ENCODE measurements around the gene NOX3. TPM values are rescaled to one million over a fixed set of nuclear protein-coding genes. Genes with fewer than 3 reads are reported as not detected.

NOX3 gene
- total and polyA plus RNA-seq, 2 donors (not counting 1 experiment from before 2014, with no cell fraction given) = not detected

DNA sequence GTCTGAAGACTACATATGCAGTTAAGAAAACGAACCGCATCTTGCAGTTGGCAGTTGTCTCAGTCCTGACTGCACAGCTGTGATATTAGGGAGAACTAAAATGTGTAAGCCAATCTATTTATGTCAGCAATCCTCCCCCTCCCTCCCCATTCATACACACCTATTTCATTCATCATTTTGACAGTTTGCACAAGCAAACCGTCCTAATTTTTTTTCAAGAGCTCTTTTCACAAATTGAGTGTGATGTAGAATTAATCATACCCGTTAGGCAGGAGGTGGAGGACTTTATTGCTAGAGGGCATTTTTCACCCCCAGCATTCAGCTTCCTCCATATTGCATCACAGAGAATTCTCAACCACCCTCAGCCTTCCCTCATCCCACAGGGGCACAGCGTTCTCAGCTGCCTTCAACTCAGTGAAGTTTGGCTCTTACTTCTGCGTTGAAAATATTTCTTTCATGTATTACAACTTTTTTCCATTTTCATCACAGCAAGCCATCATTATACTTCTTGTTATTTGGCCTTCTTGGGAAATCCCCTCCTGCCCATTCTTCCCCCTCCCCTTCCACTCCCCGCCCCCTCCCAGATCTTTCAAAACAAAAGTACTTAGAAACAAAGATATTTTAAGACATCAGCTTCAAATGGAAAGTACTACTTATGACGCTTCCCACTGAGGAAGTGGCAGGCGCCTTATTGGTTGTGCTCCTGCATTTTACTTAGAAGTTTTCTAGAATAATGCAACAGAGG is 37.5 kb downstream of the NOX3 start:
- Mint-ChIP-seq H3K4me3 (peak overlapping the region; percentile 81), H3K4me1 (peaks cover 53% of the 10 kb centered on the region), H3K27ac (peak overlapping the region; percentile 93), H3K9me3 (ENCODE audit: insufficient read depth) (no peaks in the 10 kb centered on the region), H3K27me3 (no peaks in the 10 kb centered on the region)
- Histone ChIP-seq H3K27ac (ENCODE audit: low read length in 2 of 2) (peak overlapping the region; percentile 80 to 85), H4K20me1 (ENCODE audit: control insufficient read depth, insufficient read depth, low read length, poor library complexity, severe bottlenecking) (no peaks in the 10 kb centered on the region), H3K79me2 (ENCODE audit: control insufficient read depth, insufficient read depth, low read length) (no peaks in the 10 kb centered on the region), H3K4me2 (replicated peaks; ENCODE audit: low read depth, low read length, poor library complexity, severe bottlenecking) (peak overlapping the region; percentile 75), H3K9me3 (ENCODE audit: control extremely low read depth in 1 of 3, control insufficient read depth in 2 of 3, insufficient read depth in 1 of 3, low read length in 2 of 3) (peaks cover 0 to 3% (median 0%) of the 10 kb centered on the region in 3 donors), H2AFZ (ENCODE audit: insufficient read depth, low read depth, low read length, poor library complexity, severe bottlenecking) (peak overlapping the region; percentile 64), H3K9ac (ENCODE audit: low read length) (peak overlapping the region; percentile 65), H3K36me3 (replicated peaks in 1 of 2; ENCODE audit: control extremely low read depth in 1 of 2, control insufficient read depth in 1 of 2, extremely low read depth in 1 of 2, insufficient read depth in 2 of 2, low read length in 1 of 2) (no peaks in the 10 kb centered on the region), H3K4me1 (ENCODE audit: control insufficient read depth in 2 of 2, insufficient read depth in 2 of 2, low read length in 2 of 2) (peaks cover 35 to 43% of the 10 kb centered on the region in 2 donors), H3K27me3 (replicated peaks in 1 of 4; ENCODE audit: control extremely low read depth in 1 of 4, control insufficient read depth in 3 of 4, insufficient read depth in 4 of 4, low read length in 3 of 4) (no peaks in the 10 kb centered on the region), H3K4me3 (ENCODE audit: control extremely low read depth in 1 of 5, extremely low read depth in 1 of 5, insufficient read depth in 1 of 5, low read depth in 2 of 5, low read length in 4 of 5) (peak overlapping the region; percentile 23 to 60 (median 30))
- DNase-seq = peak; percentile 81
- WGBS (ENCODE audit: insufficient coverage) = 0% methylated on average over 4 of the region's 9 CpGs
- CTCF ChIA-PET = interaction anchor here (0.8 to 1.6 kb wide), 3 partner anchors 20 to 103 kb away, joined by 3 to 4 read pairs (median 3); partner anchors contain the start of gene TFB1M
- ATAC-seq (ENCODE audit: low read depth) = peak; percentile 83
- TF ChIP-seq EZH2 (IDR thresholded peaks at IDR 0.05; ENCODE audit: borderline replicate concordance, insufficient read depth, low read depth, low read length, poor library complexity, severe bottlenecking) = no peak
- TF ChIP-seq, protein P1, sequence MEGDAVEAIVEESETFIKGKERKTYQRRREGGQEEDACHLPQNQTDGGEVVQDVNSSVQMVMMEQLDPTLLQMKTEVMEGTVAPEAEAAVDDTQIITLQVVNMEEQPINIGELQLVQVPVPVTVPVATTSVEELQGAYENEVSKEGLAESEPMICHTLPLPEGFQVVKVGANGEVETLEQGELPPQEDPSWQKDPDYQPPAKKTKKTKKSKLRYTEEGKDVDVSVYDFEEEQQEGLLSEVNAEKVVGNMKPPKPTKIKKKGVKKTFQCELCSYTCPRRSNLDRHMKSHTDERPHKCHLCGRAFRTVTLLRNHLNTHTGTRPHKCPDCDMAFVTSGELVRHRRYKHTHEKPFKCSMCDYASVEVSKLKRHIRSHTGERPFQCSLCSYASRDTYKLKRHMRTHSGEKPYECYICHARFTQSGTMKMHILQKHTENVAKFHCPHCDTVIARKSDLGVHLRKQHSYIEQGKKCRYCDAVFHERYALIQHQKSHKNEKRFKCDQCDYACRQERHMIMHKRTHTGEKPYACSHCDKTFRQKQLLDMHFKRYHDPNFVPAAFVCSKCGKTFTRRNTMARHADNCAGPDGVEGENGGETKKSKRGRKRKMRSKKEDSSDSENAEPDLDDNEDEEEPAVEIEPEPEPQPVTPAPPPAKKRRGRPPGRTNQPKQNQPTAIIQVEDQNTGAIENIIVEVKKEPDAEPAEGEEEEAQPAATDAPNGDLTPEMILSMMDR (IDR thresholded peaks at IDR 0.05) = no peak
- intact Hi-C loops (cut with micrococcal nuclease) = loop anchor here (1.0 kb wide), 1 partner anchor 104 kb away; the partner anchor contains the start of gene TFB1M
- POLR2A ChIA-PET = no interaction called here

DNA sequence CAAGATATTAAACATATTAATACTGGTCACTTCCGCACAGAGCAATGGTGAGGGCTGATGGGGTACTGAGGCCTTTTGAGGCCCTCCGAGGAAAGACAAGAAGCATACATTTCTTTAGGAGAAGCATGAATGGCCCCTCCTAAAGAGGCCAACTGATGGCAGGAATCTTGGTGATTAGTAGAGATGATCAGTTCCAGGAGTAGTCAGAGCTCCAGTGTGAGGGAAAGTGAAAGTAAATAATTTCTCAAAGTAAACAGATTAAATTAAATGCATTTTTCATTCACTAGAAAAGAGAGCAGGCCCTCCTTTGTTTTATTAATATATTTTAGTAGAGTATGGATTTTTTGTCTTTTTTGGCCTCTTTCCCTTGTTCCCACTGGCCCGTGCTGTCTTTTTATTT is 38.2 kb downstream of the NOX3 start:
- intact Hi-C loops (cut with micrococcal nuclease) = no loop called here
- peak overlapping the region; percentile 64 for H2AFZ ChIP-seq (ENCODE audit: insufficient read depth, low read depth, low read length, poor library complexity, severe bottlenecking)
- TF ChIP-seq EZH2 (IDR thresholded peaks at IDR 0.05; ENCODE audit: borderline replicate concordance, insufficient read depth, low read depth, low read length, poor library complexity, severe bottlenecking) = no peak
- TF ChIP-seq, protein P1 (IDR thresholded peaks at IDR 0.05) = no peak
- H3K4me3 ChIP-seq (ENCODE audit: control extremely low read depth in 1 of 5, extremely low read depth in 1 of 5, insufficient read depth in 1 of 5, low read depth in 2 of 5, low read length in 4 of 5) = peak overlapping the region in 2 of 5 experiments; percentile 30 to 60
- no peaks in the 10 kb centered on the region for H3K27me3 Mint-ChIP-seq
- POLR2A ChIA-PET = no interaction called here
- H3K27ac Mint-ChIP-seq = peak overlapping the region; percentile 47
- H3K9me3 Mint-ChIP-seq (ENCODE audit: insufficient read depth) = no peaks in the 10 kb centered on the region
- H3K36me3 ChIP-seq (replicated peaks in 1 of 2; ENCODE audit: control extremely low read depth in 1 of 2, control insufficient read depth in 1 of 2, extremely low read depth in 1 of 2, insufficient read depth in 2 of 2, low read length in 1 of 2) = no peaks in the 10 kb centered on the region
- peak overlapping the region; percentile 80 to 85 for H3K27ac ChIP-seq (ENCODE audit: low read length in 2 of 2)
- H3K4me3 Mint-ChIP-seq = peak overlapping the region; percentile 81
- H3K9ac ChIP-seq (ENCODE audit: low read length) = no peak overlapping the region
- peaks cover 35 to 43% of the 10 kb centered on the region in 2 donors for H3K4me1 ChIP-seq (ENCODE audit: control insufficient read depth in 2 of 2, insufficient read depth in 2 of 2, low read length in 2 of 2)
- CTCF ChIA-PET = interaction anchor here (1.6 kb wide), 1 partner anchor 20 kb away, joined by 4 read pairs; no protein-coding TSS in a partner anchor
- no peaks in the 10 kb centered on the region for H3K27me3 ChIP-seq (replicated peaks in 1 of 4; ENCODE audit: control extremely low read depth in 1 of 4, control insufficient read depth in 3 of 4, insufficient read depth in 4 of 4, low read length in 3 of 4)
- H3K4me1 Mint-ChIP-seq = peaks cover 53% of the 10 kb centered on the region
- no peak for ATAC-seq (ENCODE audit: low read depth)
- no CpG with 5 or more reads among the region's 3 CpGs for WGBS (ENCODE audit: insufficient coverage)
- peak overlapping the region; percentile 75 for H3K4me2 ChIP-seq (replicated peaks; ENCODE audit: low read depth, low read length, poor library complexity, severe bottlenecking)
- no peaks in the 10 kb centered on the region for H3K79me2 ChIP-seq (ENCODE audit: control insufficient read depth, insufficient read depth, low read length)
- DNase-seq = no peak
- H3K9me3 ChIP-seq (ENCODE audit: control extremely low read depth in 1 of 3, control insufficient read depth in 2 of 3, insufficient read depth in 1 of 3, low read length in 2 of 3) = peaks cover 0 to 3% (median 0%) of the 10 kb centered on the region in 3 donors
- no peaks in the 10 kb centered on the region for H4K20me1 ChIP-seq (ENCODE audit: control insufficient read depth, insufficient read depth, low read length, poor library complexity, severe bottlenecking)

Data from B cell (primary cell).